ENCODE results near the gene NEAT1. TPM values are rescaled to one million over a fixed set of nuclear protein-coding genes. Genes with fewer than 3 reads are reported as not detected.

The NEAT1 gene
- total RNA-seq, 1 experiment from 2014 or later: 74.7 TPM

DNA sequence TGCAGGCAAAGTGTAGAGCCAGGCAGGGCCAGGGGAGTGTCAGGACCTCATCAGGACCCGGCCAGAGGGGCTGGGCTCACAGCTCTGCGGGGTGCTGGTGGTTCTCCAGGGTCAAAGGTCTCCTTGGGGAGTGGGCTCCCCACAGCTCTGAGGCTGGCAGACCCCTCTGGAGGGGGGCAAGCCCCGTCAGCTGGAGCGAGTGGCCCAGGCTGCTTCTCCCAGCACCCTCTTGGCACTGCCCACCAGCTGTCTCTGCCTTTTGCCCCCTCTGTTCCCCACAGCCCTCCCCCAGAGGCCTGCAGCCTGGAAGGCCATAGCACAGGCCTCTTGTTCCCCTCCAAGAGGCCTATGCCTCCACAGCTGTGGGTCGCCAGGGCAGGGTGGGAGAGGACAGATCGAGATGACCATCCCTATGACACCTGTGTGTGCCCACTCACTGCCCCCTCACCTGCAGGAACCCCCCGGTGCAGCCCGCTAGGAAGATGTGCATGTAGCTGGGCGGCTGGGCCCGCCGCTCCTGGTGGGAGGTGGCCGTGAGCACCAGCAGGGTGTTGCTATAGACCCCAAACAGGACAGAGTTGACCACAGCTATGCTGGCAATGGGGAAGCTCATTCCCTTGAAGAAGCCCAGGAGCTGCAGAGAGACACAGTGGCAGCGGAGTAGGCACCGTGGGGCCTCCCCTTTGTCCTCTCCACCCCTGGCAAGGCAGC, 43.5 kb upstream of the NEAT1 start:
- H3K27ac ChIP-seq (ENCODE audit: low read length): no peak overlapping the region
- H3K36me3 ChIP-seq (ENCODE audit: insufficient read depth, low read length): no peaks in the 10 kb centered on the region
- no peaks in the 10 kb centered on the region for H3K9me2 ChIP-seq (replicated peaks; ENCODE audit: insufficient read depth, low read length)
- H3K4me3 ChIP-seq (ENCODE audit: low read length): no peak overlapping the region
- no peaks in the 10 kb centered on the region for H4K20me1 ChIP-seq (ENCODE audit: insufficient read depth, low read depth, low read length)
- no peak overlapping the region for H3K4me2 ChIP-seq (ENCODE audit: low read depth, low read length, poor library complexity, severe bottlenecking)
- peaks cover 34% of the 10 kb centered on the region for H3K4me1 ChIP-seq (ENCODE audit: low read length)
- no peak overlapping the region for H2AFZ ChIP-seq (ENCODE audit: low read length)
- H3K79me2 ChIP-seq (ENCODE audit: low read length): no peaks in the 10 kb centered on the region
- no peaks in the 10 kb centered on the region for H3K27me3 ChIP-seq (ENCODE audit: low read length)
- no peak for DNase-seq
- no peak overlapping the region for H3K9ac ChIP-seq (ENCODE audit: low read length)
- H3K9me3 ChIP-seq (ENCODE audit: low read length): no peaks in the 10 kb centered on the region

DNA sequence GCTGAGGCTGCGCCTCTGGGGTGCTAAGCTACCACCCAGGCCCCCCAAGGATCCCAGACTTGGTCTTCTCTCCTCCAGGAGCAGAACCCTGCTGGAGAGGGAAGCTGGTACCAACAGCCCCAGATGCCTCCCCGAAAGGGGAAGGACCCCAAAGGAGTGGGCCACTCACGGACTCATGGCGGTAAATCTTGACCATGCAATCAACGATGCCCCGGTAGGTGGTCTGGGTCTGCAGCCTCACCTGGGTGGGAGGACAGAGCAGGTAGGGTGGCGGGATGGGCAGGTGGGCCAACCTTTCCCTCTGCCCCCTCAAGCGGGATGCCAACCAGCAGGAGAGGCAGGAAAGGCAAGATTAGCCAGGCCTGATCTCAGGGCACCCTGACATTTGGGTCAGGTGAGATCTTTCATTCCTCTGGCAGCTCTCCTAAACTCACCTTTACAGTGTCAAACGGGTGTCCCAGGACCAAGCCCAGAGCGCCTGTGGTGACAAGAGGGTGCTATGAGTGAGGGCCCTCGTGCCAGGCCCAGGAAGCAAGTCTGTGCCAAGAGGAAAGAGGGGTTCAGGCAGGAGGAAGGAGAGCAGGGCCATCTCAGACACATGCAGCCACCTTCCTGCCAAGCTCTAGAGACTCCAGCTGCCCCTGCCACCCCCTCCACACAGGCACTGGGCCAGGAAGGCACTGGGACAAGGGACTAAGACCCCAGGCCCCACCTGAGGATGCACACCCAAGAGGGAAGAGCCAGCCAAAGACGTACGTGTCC, 42.7 kb upstream of the NEAT1 start:
- DNase-seq: no peak
- Histone ChIP-seq H3K4me1 (ENCODE audit: low read length) (peaks cover 34% of the 10 kb centered on the region), H3K4me2 (ENCODE audit: low read depth, low read length, poor library complexity, severe bottlenecking) (no peak overlapping the region)

GRCh38 chr11:65380460-65381119, 42.0 kb upstream of the NEAT1 start:
- Histone ChIP-seq H3K27ac (ENCODE audit: low read length) (no peak overlapping the region), H3K9me3 (ENCODE audit: low read length) (no peaks in the 10 kb centered on the region), H2AFZ (ENCODE audit: low read length) (no peak overlapping the region), H3K4me3 (ENCODE audit: low read length) (peak overlapping the region; percentile 79; the same call in 1 of the 2 replicates), H3K36me3 (ENCODE audit: insufficient read depth, low read length) (no peaks in the 10 kb centered on the region), H3K79me2 (ENCODE audit: low read length) (no peaks in the 10 kb centered on the region), H3K27me3 (ENCODE audit: low read length) (no peaks in the 10 kb centered on the region), H4K20me1 (ENCODE audit: insufficient read depth, low read depth, low read length) (no peaks in the 10 kb centered on the region), H3K4me1 (ENCODE audit: low read length) (peaks cover 34% of the 10 kb centered on the region), H3K4me2 (ENCODE audit: low read depth, low read length, poor library complexity, severe bottlenecking) (peak overlapping the region; percentile 93), H3K9ac (ENCODE audit: low read length) (no peak overlapping the region), H3K9me2 (replicated peaks; ENCODE audit: insufficient read depth, low read length) (no peaks in the 10 kb centered on the region)
- DNase-seq: no peak

More for the DNA sequence above, 42.7 kb upstream of the NEAT1 start:
- no peaks in the 10 kb centered on the region for H3K27me3 ChIP-seq (ENCODE audit: low read length)
- H3K36me3 ChIP-seq (ENCODE audit: insufficient read depth, low read length): no peaks in the 10 kb centered on the region
- no peaks in the 10 kb centered on the region for H3K9me3 ChIP-seq (ENCODE audit: low read length)
- H4K20me1 ChIP-seq (ENCODE audit: insufficient read depth, low read depth, low read length): no peaks in the 10 kb centered on the region
- H2AFZ ChIP-seq (ENCODE audit: low read length): no peak overlapping the region
- no peak overlapping the region for H3K4me3 ChIP-seq (ENCODE audit: low read length)
- H3K27ac ChIP-seq (ENCODE audit: low read length): no peak overlapping the region
- no peaks in the 10 kb centered on the region for H3K9me2 ChIP-seq (replicated peaks; ENCODE audit: insufficient read depth, low read length)
- H3K79me2 ChIP-seq (ENCODE audit: low read length): no peaks in the 10 kb centered on the region
- no peak overlapping the region for H3K9ac ChIP-seq (ENCODE audit: low read length)

- Histone ChIP-seq H3K9ac (ENCODE audit: low read length) (peak overlapping the region; percentile 80), H3K27me3 (ENCODE audit: low read length) (no peaks in the 10 kb centered on the region), H3K4me3 (ENCODE audit: low read length) (peak overlapping the region; percentile 79), H2AFZ (ENCODE audit: low read length) (peak overlapping the region; percentile 74; the same call in 1 of the 2 replicates), H3K27ac (ENCODE audit: low read length) (peak overlapping the region; percentile 79), H3K4me1 (ENCODE audit: low read length) (peaks cover 40% of the 10 kb centered on the region), H3K4me2 (ENCODE audit: low read depth, low read length, poor library complexity, severe bottlenecking) (peak overlapping the region; percentile 93), H4K20me1 (ENCODE audit: insufficient read depth, low read depth, low read length) (no peaks in the 10 kb centered on the region), H3K9me3 (ENCODE audit: low read length) (no peaks in the 10 kb centered on the region), H3K36me3 (ENCODE audit: insufficient read depth, low read length) (no peaks in the 10 kb centered on the region), H3K9me2 (replicated peaks; ENCODE audit: insufficient read depth, low read length) (no peaks in the 10 kb centered on the region), H3K79me2 (ENCODE audit: low read length) (peaks cover 1% of the 10 kb centered on the region)
- peak; percentile 69 for DNase-seq
Measured at GRCh38 chr11:65381716-65382032, 40.9 kb upstream of the NEAT1 start.

DNA sequence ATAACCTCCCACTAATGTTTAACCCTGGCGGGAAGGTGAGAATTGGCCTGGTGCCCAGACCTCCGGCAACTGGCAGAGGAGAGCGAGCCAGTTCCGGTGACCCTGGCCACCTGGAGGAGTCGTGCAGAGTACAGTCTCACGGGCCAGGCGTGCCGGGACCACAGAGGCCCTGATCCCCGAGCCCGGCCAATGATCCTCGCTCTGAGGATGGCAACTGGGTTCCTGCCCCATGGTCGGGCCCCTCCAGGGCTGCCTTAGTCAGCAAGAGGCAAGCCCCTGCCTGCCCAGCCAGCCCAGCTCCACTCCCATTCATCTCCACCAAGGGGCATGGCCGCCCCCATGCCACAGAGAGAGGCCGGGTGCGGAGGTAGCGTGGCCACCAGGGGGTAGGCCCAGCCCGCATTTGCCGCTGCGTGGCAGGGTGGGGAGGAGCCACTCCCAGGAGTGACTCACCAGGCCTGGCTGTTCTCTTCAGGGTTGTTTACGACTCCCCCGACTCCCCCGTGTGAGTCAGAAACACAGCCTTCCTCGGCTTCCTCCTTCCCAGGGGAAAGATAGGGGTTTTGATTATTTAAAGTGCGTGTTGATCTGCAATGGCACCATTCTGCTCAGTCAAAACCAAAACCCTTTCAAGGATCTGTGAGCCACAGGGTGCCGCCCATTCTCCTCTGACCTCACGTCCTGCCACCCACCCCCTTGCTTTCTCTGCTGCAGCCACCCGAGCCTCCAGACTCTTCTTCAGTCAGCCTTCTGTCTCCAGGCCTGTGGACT, 40.4 kb upstream of the NEAT1 start, which contains the start of gene SLC25A45:
Gene SLC25A45, minus strand, starts transcription at position 614 of the 771 bp plus-strand sequence. CDS start 695 bp downstream, outside the sequence.
- DNase-seq: peak; percentile 93
- Histone ChIP-seq H3K36me3 (ENCODE audit: insufficient read depth, low read length) (no peaks in the 10 kb centered on the region), H3K9me2 (replicated peaks; ENCODE audit: insufficient read depth, low read length) (no peaks in the 10 kb centered on the region), H3K9ac (ENCODE audit: low read length) (peak within 1 kb of the TSS; percentile 80), H3K79me2 (ENCODE audit: low read length) (peaks cover 7% of the 10 kb centered on the region), H3K27ac (ENCODE audit: low read length) (peak within 1 kb of the TSS; percentile 79), H3K9me3 (ENCODE audit: low read length) (no peaks in the 10 kb centered on the region), H2AFZ (ENCODE audit: low read length) (peak within 1 kb of the TSS; percentile 74; the same call in 1 of the 2 replicates), H3K4me1 (ENCODE audit: low read length) (peaks cover 44% of the 10 kb centered on the region), H4K20me1 (ENCODE audit: insufficient read depth, low read depth, low read length) (no peaks in the 10 kb centered on the region), H3K27me3 (ENCODE audit: low read length) (no peaks in the 10 kb centered on the region), H3K4me2 (ENCODE audit: low read depth, low read length, poor library complexity, severe bottlenecking) (peak within 1 kb of the TSS; percentile 93), H3K4me3 (ENCODE audit: low read length) (peak within 1 kb of the TSS; percentile 79)

DNA sequence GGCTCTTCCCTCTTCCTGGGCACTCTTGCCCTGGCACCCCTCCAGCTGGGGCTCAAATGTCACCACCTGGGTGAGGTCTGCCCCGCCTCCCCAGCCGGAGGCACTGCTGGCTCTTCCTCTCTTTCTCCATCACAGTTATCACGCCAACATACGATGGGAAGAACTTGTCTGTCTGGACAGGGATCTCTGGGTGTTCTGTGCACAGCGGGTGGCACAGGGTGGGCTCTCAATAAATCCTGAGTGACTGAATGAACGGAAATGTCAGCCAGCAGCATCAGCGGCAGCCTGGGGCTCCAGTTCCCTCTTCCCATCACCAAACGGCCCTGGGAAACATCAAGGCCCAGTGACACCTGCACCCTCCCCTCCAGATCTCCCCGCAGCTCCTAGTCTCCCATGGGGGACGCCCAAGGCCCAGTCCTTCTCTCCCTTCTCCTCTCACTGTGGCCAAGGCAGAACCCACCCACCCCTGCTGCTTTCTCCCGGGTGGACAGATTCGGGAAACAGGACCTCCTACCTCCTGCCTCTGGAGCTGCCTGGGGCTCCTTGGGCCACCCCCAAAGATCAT, 39.7 kb upstream of the NEAT1 start:
- H3K4me3 ChIP-seq (ENCODE audit: low read length): peak overlapping the region; percentile 79
- DNase-seq: no peak
- H3K4me1 ChIP-seq (ENCODE audit: low read length): peaks cover 50% of the 10 kb centered on the region
- H3K9me2 ChIP-seq (replicated peaks; ENCODE audit: insufficient read depth, low read length): no peaks in the 10 kb centered on the region
- H3K9me3 ChIP-seq (ENCODE audit: low read length): no peaks in the 10 kb centered on the region
- H3K27ac ChIP-seq (ENCODE audit: low read length): peak overlapping the region; percentile 79
- no peaks in the 10 kb centered on the region for H3K27me3 ChIP-seq (ENCODE audit: low read length)
- peak overlapping the region; percentile 74; the same call in 1 of the 2 replicates for H2AFZ ChIP-seq (ENCODE audit: low read length)
- H3K79me2 ChIP-seq (ENCODE audit: low read length): peaks cover 12% of the 10 kb centered on the region
- no peaks in the 10 kb centered on the region for H4K20me1 ChIP-seq (ENCODE audit: insufficient read depth, low read depth, low read length)
- H3K36me3 ChIP-seq (ENCODE audit: insufficient read depth, low read length): no peaks in the 10 kb centered on the region
- peak overlapping the region; percentile 93 for H3K4me2 ChIP-seq (ENCODE audit: low read depth, low read length, poor library complexity, severe bottlenecking)
- peak overlapping the region; percentile 80 for H3K9ac ChIP-seq (ENCODE audit: low read length)

DNA sequence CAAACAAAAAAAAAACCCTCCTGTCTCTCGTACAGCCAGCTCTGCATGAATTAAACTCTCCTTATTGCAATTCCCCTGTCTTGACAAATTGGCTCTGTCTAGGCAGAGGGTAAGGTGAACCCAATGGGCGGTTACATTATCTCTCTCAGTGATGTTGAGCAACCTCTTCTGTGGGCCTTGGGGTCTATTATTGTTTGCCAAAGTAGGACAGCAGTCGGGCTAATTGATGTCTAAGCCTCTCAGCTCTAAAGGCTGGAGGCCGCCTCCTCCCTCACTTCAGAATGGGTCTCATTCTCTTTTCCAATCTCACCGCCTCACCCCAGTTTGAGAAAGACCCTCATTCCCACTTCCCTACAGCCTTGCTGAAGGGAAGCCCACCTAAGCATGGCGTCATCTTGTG, 38.8 kb upstream of the NEAT1 start:
- Histone ChIP-seq H3K4me2 (ENCODE audit: low read depth, low read length, poor library complexity, severe bottlenecking) (no peak overlapping the region), H2AFZ (ENCODE audit: low read length) (no peak overlapping the region), H3K4me1 (ENCODE audit: low read length) (peaks cover 51% of the 10 kb centered on the region), H3K27me3 (ENCODE audit: low read length) (no peaks in the 10 kb centered on the region), H4K20me1 (ENCODE audit: insufficient read depth, low read depth, low read length) (no peaks in the 10 kb centered on the region), H3K9me3 (ENCODE audit: low read length) (no peaks in the 10 kb centered on the region), H3K9me2 (replicated peaks; ENCODE audit: insufficient read depth, low read length) (no peaks in the 10 kb centered on the region), H3K79me2 (ENCODE audit: low read length) (peaks cover 20% of the 10 kb centered on the region), H3K4me3 (ENCODE audit: low read length) (no peak overlapping the region), H3K9ac (ENCODE audit: low read length) (no peak overlapping the region), H3K27ac (ENCODE audit: low read length) (no peak overlapping the region), H3K36me3 (ENCODE audit: insufficient read depth, low read length) (0 out of 2 replicates have a peak, but pooled peaks cover 1% of the 10 kb centered on the region)
- DNase-seq: no peak
